IPS-NIHi7 (cell line): Measurements from ENCODE around the gene HNRNPD.
A peak's percentile ranks its signal among the peaks of the same experiment; 100 is the strongest.
"Not testable (repeated sequence)": the region's sequence is repeated elsewhere in the genome, so short reads cannot be mapped to it uniquely, and the experiment has no call there.

Source experiments
- DNase-seq: peaks from one replicate; pipeline ENCODE4 v3.0.0; 2012; ENCODE audit warnings: mixed read lengths; ENCODE audit errors: extremely low spot score

The HNRNPD gene

DNA sequence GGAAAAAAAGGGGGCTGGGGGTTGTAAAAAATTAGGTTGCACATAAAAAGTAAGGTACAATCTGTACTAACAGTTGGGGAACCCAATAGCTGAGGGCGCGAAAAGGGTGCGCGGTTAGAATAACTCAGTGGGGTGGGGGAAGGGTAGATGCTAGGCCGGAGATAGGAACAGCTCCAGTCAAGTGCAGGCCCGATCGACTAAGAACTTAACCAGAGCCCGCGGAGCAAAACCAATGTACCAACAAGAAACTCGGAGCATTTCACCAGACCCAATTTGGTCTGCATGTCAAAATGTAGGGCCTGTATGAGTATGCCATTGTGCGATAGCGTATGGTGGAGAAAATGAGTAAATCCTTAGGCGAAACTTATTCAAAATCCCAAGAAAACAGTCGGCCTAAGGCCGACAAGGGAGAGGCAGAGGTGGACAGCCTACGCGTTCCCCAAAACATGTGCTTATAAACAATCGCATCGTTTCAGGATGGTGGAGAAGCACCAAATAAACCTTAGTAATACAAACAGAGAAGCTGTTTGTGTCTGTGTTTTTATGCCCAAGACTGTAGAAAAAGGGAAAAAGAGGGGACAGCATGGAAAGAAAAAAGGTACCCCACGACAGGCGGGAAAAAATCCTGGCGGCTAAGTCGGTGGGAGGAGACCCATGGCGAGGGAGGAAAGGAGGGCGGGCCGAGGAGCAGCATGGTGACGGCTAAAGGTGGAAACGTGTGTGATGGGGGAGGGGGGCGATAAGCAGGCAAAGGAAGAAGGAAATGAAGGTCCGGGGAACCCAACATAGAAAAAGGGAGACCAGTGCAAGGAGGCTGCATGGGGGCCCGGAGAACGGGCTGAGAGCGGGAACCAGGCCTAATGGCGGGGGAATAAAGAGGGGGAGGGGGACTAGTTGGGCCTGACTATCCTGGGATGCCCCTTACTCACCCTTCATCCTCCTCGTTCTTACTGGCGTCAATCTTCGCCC lies 990 bp downstream of the HNRNPD start:
- peak; percentile 68 for DNase-seq

DNA sequence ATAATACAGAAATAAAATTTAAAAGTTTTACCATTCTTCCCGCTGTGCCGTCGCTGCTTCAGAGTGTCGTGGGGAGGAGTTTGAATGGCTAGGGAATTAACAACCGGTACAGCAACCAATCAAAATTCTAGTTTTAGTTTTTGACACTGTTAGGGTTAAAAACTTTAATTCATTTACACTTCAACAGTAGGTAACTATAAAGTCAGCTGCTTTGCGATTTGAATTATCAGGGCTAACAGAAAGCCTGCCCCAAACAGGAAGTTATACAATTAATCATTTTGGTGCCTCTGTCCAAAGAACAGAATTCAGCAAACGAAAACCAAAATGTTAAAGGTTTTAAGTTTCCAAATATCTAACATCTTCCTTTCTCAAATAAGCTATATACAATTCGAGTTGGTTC lies 2.3 kb downstream of the HNRNPD start:
- DNase-seq = no peak

DNA sequence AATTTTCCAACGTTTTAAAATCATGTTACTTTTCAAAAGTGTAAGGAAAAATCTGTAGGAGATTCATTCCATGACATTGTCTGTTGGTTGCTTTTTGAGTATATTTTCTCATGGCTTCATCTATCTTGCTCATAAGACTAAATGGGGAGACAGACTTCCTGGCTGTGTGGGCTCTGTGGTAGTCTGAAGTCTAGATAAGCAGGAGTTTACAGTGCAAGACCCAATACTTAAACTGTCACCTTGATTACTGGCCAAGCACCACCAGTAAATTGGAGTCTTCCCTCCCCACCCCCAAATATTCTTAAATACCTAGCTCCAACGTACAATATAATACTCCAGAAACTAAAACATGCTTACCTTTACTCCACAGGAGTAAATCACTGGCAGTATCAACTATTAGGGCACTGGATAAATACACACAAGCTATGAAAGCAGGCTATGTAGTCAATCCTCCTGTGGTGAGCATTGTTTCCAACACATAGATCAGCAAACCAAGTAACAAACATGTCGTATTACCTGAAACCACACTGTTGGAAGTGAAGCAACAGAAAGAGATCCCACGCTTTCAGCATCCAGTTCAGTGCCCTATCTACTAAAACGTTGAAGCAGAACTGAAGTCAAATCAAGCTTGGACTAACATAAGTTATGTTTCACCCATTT lies 6.2 kb downstream of the HNRNPD start:
- no peak for DNase-seq

DNA sequence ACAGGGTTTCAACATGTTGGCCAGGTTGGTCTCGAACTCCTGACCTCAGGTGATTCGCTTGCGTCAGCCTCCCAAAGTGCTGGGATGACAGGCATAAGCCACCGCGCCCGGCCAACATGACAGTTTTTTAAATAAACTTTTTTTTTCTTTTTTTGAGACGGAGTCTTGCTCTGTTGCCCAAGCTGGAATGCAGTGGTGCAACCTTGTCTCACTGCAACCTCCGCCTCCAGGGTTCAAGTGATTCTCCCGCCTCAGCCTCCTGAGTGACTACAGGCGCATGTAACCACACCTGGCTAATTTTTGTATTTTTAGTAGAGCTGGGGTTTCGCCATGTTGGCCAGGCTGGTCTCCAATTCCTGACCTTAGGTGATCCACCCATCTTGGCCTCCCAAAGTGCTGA lies 7.4 kb downstream of the HNRNPD start:
- DNase-seq = not testable (repeated sequence)

DNA sequence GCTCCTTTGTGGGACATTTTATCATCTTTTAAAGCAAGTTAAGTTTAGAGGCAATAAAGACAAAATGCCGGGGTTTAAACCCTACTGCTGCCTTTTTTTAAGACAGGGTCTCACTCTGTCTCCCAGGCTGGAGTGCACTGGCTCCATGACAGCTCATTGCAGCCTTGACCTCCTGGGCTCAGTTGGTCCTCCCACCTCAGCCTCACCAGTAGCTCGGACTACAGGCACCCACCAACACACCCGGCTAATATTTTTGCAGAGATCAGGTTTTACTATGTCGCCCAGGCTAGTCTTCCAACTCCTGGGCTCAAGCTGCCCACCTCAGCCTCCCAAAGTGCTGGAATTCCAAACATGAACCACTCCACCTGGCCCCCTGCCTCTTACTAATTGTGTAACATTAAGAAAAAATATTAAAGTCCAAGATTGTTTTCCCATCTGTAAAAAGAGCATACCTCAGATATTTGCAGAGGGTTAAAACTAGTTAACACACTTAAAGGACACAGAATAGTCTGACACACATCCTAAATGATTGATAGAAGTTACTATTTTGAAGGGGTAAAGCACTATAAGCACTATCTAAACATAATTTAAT lies 9.8 kb downstream of the HNRNPD start:
- DNase-seq = no peak

DNA sequence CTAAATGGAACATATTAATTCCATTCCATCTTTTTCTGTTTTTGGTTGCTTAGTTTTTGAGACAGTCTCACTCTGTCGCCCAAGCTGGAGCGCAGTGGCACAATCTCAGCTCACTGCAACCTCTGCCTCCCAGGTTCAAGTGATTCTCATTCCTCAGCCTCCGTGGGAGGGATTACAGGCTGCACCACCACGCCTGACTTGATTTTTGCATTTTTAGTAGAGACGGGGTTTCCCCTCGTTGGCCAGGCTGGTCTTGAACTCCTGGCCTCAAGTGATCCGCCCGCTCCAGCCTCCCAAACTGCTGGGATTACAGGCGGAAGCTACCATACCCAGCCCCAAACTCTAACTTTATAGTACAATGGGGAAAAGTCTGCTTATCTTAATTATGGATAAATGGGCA lies 11.2 kb downstream of the HNRNPD start:
- DNase-seq = no peak

DNA sequence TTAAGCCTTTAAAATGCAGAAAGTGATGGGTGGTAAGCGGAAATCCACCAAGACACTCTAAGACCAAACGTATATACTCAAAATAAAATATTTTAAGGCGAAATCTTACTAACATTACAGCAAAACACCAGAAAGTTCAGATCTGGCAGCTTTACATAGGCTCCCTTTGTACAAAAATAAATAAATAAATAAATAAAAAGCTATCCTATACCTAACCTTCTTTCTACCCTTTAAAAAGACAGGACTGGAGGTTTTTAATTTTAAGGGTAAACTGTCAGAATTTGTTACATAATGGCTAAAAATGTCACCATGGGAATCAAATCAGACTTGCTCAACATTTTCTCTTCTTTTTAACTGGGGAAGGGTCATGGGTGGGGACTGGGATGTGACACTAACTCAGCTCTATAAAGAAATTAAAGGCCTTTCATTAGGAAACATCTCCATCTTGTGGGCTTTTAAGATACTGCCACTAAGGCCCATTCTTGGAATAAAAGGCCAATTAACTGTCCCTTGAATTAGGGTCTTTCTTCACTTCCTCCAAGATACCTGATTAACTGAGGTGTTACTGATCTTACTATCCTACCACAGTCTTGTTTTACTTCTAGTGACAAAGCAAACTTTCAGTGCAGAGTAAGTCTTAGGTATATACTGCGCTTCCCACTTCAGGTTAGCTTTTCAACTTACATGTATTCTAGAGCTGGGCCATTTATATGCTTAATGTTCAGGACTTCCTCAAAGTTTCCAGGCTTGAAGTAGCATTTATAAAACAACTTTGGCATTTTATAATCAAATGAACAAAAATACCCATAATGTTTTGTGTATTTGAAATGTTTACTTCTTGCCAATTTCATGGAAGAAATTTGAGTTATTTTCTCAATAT lies 13.3 kb downstream of the HNRNPD start:
- peak; percentile 20 for DNase-seq

DNA sequence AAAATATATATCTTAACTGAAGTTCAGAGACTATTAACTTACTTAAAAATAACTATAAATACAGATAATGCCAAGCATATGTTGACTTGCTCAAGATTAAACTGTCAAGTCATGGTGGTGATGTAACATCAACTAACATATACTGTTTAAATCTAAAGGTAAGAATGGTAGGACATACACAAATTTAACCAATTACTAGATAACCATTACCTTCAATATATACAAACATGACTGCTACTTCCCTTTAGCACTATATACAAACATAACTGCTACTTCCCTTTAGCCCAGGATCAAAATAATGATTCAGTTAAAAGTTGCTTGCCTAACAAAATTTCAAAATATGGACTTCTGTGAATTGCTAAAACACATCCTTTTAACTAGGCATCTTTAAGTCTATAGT lies 14.9 kb downstream of the HNRNPD start:
- DNase-seq = no peak

DNA sequence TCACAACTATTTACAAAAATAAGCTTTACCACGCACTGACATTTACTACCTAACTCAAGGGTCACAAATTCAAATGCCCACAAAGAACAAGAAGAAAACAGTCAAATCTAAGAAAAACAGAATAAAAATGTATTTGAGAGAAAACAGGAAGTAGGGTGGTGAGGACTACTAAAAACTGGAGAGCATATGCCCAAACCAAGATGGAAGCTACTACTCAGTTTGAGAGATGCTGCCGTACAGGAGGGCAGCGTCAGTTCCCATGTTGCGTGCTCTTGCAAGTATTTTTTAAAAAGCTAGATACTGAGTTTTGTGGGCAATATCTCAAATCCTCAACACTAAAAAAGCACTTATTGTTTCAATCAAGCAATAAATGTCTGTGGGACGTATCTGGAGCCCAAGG lies 16.2 kb downstream of the HNRNPD start:
- no peak for DNase-seq

DNA sequence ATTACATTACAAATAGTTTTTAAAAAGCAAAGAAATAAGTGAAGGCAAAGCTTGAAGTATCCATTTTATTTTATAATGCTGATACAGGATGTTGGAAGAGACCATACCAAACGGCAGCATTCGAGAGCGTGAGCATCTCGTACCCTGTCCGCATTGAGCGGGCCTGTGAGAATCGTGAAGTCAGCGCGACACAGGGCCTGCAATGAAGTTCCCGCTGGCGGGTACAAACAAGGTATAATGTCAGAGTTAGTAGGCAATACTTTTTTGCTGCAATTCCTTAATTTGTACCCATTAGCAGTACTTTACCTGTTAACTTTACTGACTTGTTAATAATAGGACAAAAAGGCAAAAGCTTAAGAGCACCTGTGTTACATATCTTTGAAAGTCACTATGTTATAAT lies 19.0 kb downstream of the HNRNPD start:
- DNase-seq = no peak

DNA sequence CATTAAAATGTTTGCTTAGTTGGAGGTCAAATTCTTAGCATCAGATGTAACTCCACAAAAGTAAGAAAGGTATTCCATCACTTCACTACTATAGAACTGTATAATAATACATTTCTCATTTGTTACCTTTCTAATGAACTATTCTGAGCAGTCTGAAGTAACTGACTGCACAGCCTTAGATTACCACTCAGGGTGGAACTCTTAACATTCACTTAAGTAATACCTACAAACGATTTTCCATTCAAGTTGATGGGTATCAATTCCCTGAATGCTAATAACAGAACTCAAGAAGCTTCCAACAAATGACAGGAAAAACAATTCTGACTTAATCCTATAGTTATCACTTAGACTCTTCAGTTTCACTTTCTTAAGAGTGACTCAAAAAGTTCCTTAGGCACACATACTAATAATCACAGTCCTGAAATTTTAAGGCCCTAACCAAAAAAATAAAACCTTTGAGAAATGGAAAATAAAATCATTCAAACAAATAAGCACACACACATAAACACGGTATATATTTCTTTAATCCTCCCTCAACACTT lies 20.9 kb downstream of the HNRNPD start:
- no peak for DNase-seq

DNA sequence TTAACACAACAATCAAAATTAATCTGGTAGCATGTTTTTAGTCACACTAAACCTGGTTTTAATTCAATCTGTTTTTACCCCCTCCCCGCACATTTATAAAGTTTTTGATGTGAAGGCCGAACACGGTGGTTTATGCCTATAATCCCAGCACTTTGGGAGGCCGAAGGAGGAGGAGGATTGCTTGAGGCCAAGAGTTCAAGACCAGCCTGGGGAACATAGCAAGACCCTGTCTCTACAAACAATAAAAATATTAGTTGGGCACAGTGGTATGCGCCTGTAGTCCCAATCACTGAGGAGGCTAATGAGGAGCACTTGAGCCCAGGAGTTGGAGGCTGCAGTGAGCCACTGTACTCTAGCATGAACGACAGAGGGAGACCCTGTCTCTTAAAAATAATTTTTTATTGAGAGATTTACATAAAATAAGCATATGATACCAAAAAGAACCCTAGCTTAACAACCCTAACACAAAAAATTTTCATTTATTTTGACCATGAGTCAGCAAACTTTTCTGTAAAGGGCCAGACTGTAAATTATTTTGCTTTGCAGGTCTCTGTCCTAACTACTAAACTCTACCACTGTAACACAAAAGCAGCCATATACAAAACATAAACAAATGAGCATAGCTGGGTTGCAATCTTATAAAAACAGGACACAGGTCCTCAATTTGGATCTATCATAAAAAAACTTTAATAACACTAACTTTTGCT lies 21.5 kb downstream of the HNRNPD start:
- no peak for DNase-seq

DNA sequence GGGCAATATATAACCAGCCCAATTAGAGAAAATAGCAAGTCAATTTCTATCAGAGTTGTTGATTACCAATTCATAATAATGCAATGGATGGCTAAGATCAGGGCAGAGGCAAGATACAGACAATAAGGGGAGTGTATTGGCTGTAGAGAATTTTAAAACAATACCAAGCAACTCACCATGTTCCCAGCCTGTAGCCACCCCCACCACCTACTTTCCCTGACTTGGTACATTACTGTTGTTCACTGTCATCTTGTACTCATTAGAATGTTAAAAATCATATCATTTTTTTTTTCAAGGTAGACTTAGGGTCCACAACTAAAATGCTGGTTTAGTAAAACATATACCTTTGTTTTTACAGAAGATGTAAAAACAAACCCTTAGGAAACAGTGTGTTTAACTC lies 27.7 kb downstream of the HNRNPD start:
- DNase-seq = no peak

DNA sequence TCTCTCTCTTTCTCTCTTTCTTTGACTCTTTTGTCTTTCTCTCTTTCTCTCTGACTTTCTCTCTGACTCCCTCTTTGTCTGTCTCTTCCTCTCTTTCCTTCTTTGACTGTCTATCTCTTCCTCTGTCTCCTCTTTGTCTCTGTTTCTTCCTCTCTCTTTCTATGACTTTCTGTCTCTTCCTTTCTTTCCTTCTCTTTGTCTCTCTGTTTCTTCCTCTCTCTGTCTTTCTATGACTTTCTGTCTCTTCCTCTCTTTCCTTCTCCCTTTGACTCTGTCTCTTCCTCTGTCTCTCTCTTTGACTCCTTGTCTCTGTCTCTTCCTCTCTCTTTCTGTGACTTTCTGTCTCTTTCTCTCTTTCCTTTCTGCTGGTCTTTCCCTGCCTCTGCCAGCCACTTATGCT lies 38.7 kb downstream of the HNRNPD start:
- DNase-seq = no peak

DNA sequence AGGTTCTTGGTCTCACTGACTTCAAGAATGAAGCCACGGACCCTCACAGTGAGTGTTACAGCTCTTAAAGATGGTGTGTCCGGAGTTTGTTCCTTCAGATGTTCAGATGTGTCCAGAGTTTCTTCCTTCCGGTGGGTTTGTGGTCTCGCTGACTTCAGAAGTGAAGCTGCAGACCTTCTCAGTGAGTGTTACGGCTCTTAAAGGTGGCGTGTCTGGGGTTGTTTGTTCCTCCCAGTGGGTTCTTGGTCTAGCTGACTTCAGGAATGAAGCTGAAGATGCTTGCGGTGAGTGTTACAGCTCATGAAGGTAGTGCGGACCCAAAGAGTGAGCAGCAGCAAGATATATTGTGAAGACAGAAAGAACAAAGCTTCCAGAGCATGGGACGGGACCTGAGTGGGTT lies 40.1 kb downstream of the HNRNPD start:
- not testable (repeated sequence) for DNase-seq

DNA sequence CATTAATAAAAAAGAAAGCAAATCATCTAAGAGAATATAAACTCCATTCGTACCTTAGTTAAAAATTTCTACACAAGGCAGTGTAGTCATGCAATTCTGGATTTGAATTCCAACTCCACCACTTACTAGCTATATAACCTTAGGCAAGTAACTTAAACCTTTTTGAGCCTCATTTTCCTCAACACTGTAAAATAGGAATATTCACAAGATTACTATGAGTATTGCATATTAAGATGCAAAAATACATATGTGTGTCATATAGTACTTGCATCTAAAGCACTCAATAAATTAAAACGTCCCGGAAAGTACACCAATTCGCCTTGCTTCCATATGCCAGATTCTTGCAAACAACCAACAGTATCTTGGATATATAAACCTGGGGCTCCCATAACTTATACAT lies 42.0 kb downstream of the HNRNPD start:
- DNase-seq = no peak

DNA sequence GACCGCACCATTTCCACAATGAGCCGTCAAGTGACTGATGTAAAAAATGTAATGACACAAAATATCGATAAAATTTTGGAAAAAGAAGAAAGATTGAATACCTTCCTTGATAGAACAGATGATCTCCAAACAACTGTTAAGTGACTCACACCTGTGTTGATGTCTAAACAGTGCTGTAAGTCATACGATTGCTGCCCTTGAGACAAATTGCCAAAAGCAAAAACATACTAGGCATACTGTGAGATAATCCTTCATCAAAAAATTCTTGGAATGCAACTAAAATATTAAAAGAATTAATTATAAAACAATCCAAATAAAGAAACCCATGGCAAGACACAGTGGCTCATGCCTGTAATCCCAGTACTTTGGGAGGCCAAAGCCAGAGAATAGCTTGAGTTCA lies 53.4 kb downstream of the HNRNPD start:
- DNase-seq = no peak

DNA sequence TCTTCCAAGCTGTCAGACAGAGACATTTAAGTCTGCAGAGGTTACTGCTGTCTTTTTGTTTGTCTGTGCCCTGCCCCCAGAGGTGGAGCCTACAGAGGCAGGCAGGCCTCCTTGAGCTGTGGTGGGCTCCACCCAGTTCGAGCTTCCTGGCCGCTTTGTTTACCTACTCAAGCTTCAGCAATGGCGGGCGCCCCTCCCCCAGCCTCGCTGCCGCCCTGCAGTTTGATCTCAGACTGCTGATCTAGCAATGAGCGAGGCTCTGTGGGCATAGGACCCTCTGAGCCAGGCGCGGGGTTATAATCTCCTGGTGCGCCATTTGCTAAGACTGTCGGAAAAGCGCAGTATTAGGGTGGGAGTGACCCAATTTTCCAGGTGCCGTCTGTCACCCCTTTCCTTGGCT lies 70.7 kb downstream of the HNRNPD start:
- not testable (repeated sequence) for DNase-seq
